H1 (cell line): ENCODE results near the gene GNB1L. TPM values are rescaled to one million over a fixed set of nuclear protein-coding genes. Genes with fewer than 3 reads are reported as not detected.

Experiments used
- PHF8 ChIP-seq: fragments of 200-600 bp; sonication (generic); conservative IDR thresholded peaks from 2 replicates; pipeline ENCODE4 v1.7.1; 2012; ENCODE audit warnings: low read depth, mild to moderate bottlenecking, inconsistent platforms, low read length, moderate library complexity
- polyA plus RNA-seq, 7 experiments: library from polyadenylated mRNA; depleted of rRNA in 3 of 7; stranded (reverse) in 5 of 7; unstranded in 2 of 7; fragments of >200 nt in 5 of 7; fragments of 200-250 nt in 2 of 7; gene quantifications; 1 replicate in 5 of 7; 2 replicates in 1 of 7; 4 replicates in 1 of 7; pipeline versions ENCODE4 v1.2.1 to v1.2.3, GENCODE V29; 2011 to 2013; ENCODE audit warnings: missing spikeins in 2 of 7, mixed read lengths in 2 of 7
- total RNA-seq: library from RNA; stranded (reverse); fragmentation: NEBNext Ultra II Directional; extraction: Animal tissue kit (Norgen Biotek cat#: 25700); gene quantifications from 2 replicates; pipeline ENCODE4 v1.2.1, GENCODE V29; 2021

The GNB1L gene
- total and polyA plus RNA-seq, 2 of the 8 experiments (the other 6 are each of a cell fraction or from before 2014, with no cell fraction given), result 14.0 to 15.6 TPM

DNA sequence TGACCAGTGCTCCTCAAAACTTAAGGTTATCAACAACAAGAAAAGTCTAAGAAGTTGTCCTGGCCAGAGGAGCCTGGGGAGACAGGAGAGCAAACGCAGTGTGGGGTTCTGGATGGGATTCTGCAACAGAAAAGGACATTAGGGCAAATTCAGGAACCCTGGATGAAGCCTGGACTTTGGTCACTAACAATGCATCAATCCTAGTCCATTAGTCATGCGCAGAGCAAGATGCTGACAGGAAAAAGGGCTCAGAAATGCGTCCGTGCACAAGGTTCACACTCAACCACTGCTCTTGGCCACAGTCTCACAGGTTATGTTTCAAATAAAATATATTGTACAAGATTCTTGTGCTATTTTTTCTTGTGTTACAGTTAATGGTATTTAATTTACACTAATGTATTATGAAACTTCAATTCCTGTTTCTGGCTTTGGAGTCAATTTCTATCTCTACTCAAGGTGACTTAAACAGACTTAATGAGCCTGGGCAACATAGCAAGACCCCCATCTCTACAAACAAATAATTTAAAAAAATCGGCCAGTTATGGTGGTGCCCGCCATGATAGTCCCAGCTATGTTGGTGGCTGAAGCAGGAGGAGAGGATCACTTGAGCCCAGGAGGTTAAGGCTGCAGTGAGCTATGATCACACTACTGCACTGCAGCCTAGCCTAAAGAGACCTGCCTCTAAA lies 13.6 kb downstream of the GNB1L start (continued):
- TF ChIP-seq PHF8, result no peak
